ENCODE results near the gene PPM1F.
"Not testable (repeated sequence)": the region's sequence is repeated elsewhere in the genome, so short reads cannot be mapped to it uniquely, and the experiment has no call there.

Gene PPM1F

DNA sequence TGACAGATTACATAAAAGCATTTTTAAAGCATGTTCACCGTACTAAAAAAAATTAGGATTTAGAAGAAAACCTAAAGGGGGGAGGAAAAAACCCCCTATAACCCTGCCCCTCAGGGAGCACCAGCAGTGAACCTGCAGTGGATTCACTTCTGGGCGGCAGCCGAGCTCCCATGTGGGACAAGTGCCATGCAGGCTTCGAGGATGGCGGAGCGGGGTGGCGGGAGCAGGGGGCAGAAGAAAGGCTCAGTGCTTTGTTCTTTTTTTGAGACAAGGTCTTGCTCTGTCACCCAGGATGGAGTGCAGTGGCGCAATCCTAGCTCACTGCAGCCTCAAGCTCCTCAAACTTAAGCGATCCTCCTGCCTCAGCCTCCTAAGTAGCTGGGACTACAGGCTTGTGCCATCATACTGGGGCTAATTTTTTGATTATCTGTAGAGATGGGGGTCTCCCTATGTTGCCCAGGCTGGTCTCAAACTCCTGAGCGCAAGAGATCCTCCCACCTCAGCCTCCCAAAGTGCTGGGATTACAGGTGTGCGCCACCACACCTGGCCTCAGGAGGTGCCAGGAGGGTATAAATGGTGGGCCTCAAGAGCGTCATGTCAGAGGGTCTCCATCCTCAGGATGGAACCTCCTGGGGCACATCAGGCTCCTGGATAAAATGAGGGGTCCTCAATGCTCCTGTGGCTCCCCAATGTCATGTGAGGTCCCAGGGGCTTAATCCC is 34.0 kb downstream of the PPM1F start:
- DNase-seq: no peak

DNA sequence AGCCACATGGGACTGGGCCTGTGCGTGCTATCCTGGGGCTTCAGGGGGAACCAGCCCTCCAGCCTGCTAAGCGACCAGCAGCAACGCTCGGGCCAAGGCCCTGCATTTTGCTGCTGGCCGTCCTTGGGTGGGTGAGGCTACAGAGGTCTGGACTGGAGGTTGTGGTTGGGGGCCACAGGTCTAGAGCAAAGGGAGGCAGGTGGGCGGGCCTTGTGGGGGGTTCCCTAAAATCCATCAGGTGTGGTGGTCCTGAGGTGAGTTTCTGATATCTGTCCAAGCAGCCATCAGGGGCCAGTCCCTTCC is 34.7 kb downstream of the PPM1F start:
- no peak for DNase-seq

DNA sequence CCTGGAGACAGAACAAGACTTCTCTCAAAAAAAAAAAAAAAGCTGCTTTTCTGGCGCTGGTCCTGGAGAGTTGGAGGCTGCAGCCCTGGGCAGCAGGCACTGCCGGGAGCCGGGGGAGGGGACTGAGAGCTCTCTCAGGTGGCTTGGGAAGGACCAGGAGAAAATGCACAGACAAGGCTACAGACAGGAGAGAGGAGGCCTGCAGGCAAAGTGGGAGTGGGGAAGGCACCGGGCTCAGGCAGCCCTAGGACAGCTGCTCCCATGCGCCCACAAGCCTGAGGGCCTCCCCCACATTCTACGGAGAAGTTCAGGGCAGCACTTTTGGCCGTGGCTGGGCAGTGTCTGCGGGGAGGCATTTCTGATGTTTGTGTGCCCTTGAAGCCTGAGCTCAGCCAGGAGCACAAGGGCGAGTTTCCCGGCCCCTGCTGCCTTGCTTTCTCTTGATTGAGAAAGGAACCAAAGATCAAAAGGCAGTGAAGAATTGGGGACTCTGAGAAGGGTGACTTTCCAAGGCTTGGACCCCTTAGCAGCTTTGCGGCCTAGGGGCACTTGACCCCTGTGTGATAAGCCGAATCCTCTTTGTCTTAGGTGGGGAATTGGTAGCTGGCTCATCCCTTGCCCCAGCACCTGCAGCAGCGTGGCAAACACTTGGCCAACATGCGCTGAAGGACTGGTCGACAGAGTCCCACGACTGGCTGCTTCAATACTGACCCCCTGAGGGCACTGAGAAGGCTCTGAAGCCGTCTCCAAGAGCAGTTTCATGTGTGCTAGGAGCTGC is 35.3 kb downstream of the PPM1F start:
- no peak for DNase-seq

GRCh38 chr22:21916309-21916918 is 36.2 kb downstream of the PPM1F start:
- DNase-seq: no peak

DNA sequence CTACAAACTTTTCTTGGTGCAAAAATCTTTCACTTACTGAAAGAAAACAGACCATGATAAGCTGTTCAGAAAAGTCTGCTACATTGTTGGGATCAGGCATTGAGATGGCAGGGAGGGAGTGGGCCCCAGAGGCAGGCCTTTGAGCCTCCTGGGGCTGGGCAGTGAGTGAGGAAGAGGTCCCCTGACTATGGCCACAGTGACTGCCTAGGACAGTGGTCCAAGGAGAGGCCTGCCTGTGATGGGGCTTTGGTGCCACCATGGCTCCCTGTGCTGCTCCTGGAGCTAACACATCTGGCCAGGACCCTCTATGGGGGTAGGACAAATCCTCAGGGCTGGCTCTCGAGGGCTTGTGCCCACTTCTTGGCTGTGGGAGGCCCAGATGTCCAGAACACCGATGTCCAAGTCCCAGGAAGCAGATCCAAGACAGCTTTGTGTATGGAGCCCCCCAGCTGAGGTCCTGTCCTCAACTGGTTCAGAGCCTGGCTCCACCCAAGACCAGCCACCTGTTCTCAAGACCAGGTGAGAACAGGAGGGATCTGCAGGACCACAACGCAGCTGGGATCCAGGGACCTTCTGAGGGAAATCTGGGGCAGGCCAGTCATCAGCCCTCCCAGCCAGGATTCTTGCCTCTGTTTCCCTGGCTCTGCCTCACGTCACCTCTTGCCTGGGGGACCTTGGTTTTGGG is 36.9 kb downstream of the PPM1F start:
- no peak for DNase-seq

DNA sequence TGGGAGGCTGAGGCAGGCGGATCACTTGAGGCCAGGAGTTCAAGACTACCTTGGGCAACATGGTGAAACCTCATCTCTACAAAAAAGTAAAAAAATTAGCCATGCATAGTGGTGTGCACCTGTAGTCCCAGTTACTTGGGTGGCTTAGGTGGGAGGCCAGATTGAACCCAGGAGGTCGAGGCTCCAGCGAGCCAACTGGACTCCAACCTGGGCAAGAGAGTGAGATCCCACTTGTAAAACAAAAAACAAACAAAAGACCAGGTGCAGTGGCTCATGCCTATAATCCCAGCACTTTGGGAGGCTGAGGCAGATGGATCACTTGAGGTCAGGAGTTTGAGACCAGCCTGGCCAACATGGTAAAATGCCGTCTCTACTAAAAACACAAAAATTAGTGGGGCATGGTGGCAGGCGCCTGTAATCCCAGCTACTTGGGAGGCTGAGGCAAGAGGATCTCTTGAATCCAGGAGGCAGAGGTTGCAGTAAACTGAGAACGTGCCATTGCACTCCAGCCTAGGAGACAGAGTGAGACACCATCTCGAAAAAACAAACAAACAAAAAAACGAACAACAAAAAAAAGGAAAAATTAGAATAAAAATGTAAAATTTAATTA is 38.5 kb downstream of the PPM1F start:
- not testable (repeated sequence) for DNase-seq

GRCh38 chr22:21910367-21910766 is 42.3 kb downstream of the PPM1F start:
- not testable (repeated sequence) for DNase-seq

- DNase-seq: no peak
Measured at GRCh38 chr22:21909871-21910270, 42.8 kb downstream of the PPM1F start.

DNA sequence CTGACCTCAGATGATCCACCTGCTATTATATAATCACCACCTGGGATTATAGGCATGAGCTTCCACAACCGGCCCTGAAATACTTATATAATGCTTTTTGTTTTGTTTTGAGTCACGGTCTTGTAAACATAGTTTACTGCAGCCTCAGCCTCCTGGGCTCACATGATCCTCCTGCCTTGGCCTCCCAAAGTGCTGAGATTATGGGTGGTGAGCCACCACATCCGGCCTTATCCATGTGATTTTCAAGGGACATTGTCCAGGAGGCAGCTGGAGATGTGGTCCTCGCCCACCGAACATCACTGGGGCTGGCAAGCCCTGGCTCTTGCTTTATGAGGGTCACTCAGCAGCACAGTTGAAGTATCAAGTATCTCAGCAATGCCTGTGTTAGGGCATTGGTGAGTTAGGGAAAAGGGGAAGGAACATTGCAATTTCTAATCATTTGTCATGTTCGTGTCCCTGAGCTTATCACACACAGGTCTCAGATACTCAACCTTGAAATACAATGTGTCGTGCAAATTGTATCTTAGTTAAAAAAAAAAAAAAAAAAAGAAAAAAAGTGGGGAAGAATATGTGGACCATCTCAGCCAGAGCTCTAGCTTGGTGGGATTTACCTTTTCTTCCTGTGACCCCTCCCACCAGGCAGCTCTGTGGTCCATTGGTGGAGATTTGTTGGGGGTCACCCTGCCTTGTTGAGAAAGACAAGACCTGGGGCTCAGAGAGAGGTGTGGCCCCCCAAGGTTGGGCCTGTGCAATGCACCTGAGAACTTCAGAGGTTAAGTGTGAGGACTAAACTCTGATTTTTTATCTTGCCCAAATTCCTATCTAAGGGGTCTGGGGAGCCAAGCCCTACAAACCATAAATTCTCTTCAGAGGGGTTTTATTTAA is 44.8 kb downstream of the PPM1F start:
- no peak for DNase-seq

- DNase-seq: not testable (repeated sequence)
Measured at GRCh38 chr22:21905234-21905633, 47.4 kb downstream of the PPM1F start.

DNA sequence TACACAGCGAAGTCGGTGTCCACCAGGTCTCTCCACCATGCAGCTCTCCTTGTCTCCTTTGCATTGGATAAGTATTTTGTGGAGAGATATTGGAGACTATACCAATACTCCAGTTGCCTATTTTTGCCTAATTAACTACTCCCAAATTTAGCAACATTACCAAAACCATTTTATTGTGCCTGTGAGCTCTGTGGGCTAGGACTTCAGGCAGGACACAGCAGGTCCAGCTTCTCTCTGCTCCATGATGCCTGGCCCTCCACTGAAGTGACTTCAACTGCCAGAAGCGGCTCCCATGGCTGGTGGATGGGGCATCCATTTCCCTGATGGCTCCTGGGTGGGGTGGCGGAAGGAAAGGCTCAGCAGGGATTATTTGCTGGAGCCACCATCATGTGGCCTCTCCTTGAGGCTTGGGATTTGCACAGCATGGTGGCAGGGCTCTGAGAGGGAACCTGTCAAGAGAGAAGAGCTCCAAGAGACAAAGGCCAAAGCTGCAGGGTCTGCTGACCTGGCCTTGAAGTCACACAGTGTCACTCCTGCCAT is 48.3 kb downstream of the PPM1F start:
- no peak for DNase-seq

DNA sequence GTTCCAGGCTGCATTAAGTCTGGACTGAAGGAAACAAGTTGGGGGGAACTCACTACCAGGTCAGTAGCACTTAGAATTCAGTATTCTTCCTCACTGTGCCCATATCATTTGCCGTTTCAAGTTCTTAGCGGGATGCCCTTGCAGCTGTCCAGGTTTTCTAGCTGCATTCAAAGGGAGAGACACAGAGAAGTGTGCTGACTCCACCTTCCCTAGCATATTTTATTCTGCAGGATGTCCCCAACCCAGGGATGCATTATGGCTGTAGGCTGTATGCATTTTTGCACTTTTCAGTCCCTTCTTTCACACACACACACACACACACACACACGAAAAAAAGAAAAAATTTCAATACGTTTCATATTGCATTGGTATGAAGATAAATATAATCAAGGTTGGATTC is 49.4 kb downstream of the PPM1F start:
- DNase-seq: no peak

- no peak for DNase-seq
Measured at GRCh38 chr22:21902296-21903087, 50.2 kb downstream of the PPM1F start.

DNA sequence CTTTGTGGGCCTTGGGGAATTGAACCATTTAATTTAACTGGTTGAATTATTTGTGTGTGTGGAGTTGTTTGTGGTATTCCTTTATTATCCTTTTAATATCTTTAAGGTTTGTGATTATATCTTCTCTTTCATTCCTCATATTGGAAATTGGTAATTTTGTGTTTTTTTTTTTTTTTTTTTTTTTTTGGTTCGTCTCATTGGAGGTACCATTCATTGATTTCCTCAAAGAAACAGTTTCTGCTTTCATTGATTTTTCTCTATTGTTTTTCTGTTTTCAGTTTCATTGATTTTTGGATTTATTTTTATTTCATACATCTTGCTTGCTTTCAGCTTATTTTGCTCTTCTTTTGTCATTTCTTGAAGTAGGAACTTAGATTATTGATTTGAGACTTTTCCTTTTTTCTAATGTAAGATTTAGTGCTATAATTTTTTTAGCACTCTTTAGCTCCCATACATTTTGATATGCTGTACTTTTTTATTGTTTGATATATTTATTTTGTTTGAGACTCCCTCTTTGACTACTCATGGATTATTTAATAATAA is 54.2 kb downstream of the PPM1F start:
- no peak for DNase-seq

DNA sequence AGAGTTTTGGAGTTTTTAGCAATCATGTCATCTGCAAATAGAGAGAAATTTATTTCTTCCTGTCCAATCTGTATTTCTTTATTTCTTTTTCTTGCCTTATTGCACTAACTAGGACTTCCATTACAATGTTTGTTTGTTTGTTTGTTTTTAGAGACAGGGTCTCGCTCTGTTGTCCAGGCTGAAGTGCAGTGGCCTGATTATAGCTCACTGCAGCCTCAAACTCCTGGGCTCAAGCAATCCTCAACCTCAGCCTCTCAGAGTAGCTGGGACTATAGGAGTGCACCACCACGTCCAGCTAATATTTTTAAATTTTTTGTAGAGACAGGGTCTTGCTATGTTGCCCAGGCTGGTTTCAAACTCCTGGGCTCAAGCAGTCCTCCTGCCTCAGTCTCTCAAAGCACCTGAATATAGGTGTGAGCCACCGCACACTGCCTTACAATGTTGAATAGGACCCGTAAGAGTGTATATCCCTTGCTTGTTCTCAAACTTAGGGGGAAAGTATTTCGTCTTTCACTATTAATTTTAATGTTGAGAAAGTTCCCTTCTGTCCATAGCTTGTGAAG is 55.6 kb downstream of the PPM1F start:
- no peak for DNase-seq

GRCh38 chr22:21896275-21896674 is 56.4 kb downstream of the PPM1F start:
- not testable (repeated sequence) for DNase-seq

DNA sequence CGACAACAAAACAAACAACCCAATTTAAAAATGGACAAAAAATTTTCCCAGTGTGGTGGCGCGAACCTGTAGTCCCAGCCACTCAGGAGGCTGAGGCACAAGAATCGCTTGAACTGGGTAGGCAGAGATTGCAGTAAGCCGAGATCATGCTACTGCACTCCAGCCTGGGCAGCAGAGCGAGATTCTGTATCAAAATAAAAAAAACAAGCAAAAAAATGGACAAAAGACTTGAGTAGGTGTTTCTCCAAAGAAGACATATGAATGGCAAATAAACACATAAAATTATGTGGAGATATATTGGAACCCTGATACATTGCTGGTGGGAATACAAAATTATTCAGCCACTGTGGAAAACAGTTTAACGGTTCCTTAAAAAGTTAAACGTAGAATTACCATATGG is 57.8 kb downstream of the PPM1F start:
- no peak for DNase-seq

DNA sequence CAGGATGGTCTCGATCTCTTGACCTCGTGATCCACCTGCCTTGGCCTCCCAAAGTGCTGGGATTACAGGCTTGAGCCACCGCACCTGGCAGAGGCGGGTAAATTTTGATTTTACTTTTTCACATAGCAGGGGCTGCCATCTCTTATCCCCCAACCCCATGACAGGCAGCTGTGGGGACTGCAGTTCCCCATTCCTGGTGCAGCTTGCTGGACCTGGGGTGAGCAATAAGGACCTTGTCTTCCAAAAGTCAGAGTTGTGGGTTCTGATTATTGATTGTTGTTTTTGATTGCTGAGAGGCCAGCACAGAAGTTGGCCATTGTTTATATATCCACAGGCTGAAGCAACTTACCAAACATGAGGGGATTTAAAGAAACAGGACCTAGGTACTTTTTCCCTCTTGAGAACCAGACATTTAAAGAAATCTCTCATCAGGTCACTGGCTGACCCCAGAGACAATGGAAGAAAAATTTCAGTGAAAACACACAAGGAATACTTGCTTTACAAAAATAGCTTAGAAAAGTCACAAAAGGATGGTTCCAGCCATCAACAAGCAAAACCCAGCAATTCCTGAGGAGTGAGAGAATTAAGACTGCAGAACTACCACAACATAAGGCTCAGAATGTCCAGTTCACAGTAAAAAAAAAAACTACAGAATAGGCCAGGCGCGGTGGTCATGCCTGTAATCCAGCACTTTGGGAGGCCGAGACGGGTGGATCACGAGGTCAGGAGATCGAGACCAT is 63.2 kb downstream of the PPM1F start:
- no peak for DNase-seq

DNA sequence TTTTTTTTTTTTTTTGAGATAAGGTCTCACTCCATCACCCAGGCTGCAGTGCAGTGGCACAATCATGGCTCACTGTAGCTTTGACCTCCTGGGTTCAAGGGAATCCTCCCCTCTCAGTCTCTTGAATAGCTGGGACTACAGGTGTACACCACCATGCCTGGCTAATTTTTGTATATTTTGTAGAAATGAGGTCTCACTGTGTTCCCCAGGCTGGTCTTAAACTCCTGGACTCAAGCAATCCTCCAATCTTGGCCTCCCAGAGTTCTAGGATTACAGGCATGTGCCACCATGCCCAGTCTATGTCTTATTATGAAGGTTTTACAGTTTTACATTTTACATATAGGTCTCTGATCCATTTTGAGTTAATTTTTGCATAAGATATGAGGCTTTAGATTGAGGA is 64.8 kb downstream of the PPM1F start:
- DNase-seq: no peak

GRCh38 chr22:21883930-21884329 is 68.7 kb downstream of the PPM1F start:
- not testable (repeated sequence) for DNase-seq
